ENCODE data around the gene CAB39.

GRCh38 chr2:230842473-230842872 is 129.8 kb downstream of the CAB39 start:
- TF ChIP-seq CTCF (IDR thresholded peaks at IDR 0.05; ENCODE audit: insufficient read depth, low read depth, low read length) (no peak), EZH2 (IDR thresholded peaks at IDR 0.05; ENCODE audit: insufficient read depth, low read length) (no peak)
